Mammary epithelial cell (primary cell): ENCODE results near the gene HBG2.

Experiments used
- EZH2 ChIP-seq: IDR thresholded peaks from 2 replicates; pipeline ENCODE4 v1.6.1; 2012; ENCODE audit warnings: low read length, inconsistent platforms, borderline replicate concordance
- TF ChIP-seq, protein P1 (sequence below), 2 donors: IDR thresholded peaks in 1 of 2; conservative IDR thresholded peaks in 1 of 2; 2 replicates each; pipeline ENCODE4 v1.5.1; 2011 to 2012; ENCODE audit warnings: inconsistent platforms in 2 of 2, low read length in 2 of 2, mild to moderate bottlenecking in 2 of 2, control low read depth in 1 of 2, low read depth in 1 of 2; ENCODE audit not compliant: insufficient read depth in 1 of 2; ENCODE audit errors: extremely low read depth in 1 of 2

DNA sequence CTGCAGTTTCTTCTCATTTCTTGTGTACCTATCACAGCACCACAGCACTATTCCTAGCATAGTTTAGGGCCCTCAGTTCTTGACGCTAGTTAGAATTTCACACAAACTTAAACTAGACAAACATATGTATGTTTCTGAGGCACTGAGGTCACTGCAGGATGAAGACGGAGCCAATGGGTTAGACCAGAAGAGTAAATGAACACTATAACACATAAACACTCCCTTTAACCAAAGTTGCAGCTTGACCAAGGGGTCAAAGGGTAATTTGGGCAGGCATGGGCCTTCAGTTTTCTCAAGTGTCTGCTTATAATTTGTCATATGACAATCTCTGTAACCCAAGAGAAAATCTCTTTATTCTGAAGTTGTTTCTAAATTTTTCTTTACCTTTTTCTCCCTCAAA lies 28.0 kb upstream of the HBG2 start:
- TF ChIP-seq, protein P1, sequence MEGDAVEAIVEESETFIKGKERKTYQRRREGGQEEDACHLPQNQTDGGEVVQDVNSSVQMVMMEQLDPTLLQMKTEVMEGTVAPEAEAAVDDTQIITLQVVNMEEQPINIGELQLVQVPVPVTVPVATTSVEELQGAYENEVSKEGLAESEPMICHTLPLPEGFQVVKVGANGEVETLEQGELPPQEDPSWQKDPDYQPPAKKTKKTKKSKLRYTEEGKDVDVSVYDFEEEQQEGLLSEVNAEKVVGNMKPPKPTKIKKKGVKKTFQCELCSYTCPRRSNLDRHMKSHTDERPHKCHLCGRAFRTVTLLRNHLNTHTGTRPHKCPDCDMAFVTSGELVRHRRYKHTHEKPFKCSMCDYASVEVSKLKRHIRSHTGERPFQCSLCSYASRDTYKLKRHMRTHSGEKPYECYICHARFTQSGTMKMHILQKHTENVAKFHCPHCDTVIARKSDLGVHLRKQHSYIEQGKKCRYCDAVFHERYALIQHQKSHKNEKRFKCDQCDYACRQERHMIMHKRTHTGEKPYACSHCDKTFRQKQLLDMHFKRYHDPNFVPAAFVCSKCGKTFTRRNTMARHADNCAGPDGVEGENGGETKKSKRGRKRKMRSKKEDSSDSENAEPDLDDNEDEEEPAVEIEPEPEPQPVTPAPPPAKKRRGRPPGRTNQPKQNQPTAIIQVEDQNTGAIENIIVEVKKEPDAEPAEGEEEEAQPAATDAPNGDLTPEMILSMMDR (conservative IDR thresholded peaks at IDR 0.05 in 1 of 2, IDR thresholded peaks at IDR 0.05 in 1 of 2; ENCODE audit: extremely low read depth in 1 of 2, insufficient read depth in 1 of 2, low read depth in 1 of 2, low read length in 2 of 2), result no peak
- no peak for TF ChIP-seq EZH2
